HCT116 (cell line): ENCODE data around the gene PTDSS2. TPM values are rescaled to one million over a fixed set of nuclear protein-coding genes. Genes with fewer than 3 reads are reported as not detected.

Experiments used
- ATAC-seq: fragments of 200-7000 bp; cut with Tn5 transposase; 2 replicates; pipeline ENCODE4 v1.9.1; 2020; ENCODE audit warnings: mild to moderate bottlenecking, moderate library complexity
- BruUV-seq: library from RNA; stranded (reverse); fragments of 400-500 nt; replicated peaks from 2 replicates; lab custom pipeline; 2021; lab: Mats Ljungman, UMichigan
- CTCF ChIA-PET: fragments of 300-600 bp; sonication (Branson Sonifier 250); formaldehyde crosslinking; loops from one replicate; lab custom pipeline; 2021; ENCODE audit warnings: antibody characterized with exemption; lab: Charles Lee
- POLR2A ChIA-PET: fragments of 300-600, 350-600 bp; sonication (Branson Sonifier 250); formaldehyde crosslinking; loops from one replicate; lab custom pipeline; 2021; ENCODE audit warnings: antibody characterized with exemption; lab: Charles Lee
- RAD21 ChIA-PET, 2 experiments: fragments of 300-600 bp; sonication (Branson Sonifier 250); formaldehyde crosslinking; loops; one replicate each; lab custom pipeline; 2023; ENCODE audit warnings: low total read pairs in 2 of 2; ENCODE audit not compliant: uncharacterized antibody in 2 of 2, unreplicated experiment in 2 of 2, low non-redundant PET in 1 of 2; lab: Charles Lee
- DNase-seq: peaks from one replicate; pipeline ENCODE4 v3.0.0-alpha.2; 2010; ENCODE audit warnings: low read depth, low spot score
- H2AFZ ChIP-seq: fragments of 200-600 bp; shearing (Covaris generic), sonication (generic); 2 replicates; pipeline ENCODE4 v1.6.1; 2017; ENCODE audit warnings: low read depth, mixed run types, mixed read lengths, antibody characterized with exemption, low read length; ENCODE audit not compliant: poor library complexity, severe bottlenecking
- H3K27ac ChIP-seq: 2 replicates; pipeline ENCODE4 v1.5.1; 2012; ENCODE audit warnings: low read depth, low read length
- H3K27me3 ChIP-seq: fragments of 200-600 bp; sonication (generic); 2 replicates; pipeline ENCODE4 v1.6.1; 2016; ENCODE audit warnings: mixed run types, low read length, mixed read lengths; ENCODE audit not compliant: insufficient read depth
- H3K36me3 ChIP-seq, 2 experiments: fragments of 200-500 bp in 1 of 2; fragments of 200-600 bp in 1 of 2; sonication (Bioruptor generic) in 1 of 2; sonication (generic) in 1 of 2; 2 replicates each; pipeline versions ENCODE4 v1.5.1 to v1.6.1; 2014 to 2016; ENCODE audit warnings: low read length in 2 of 2, inconsistent platforms in 1 of 2, mixed read lengths in 1 of 2, mixed run types in 1 of 2; ENCODE audit not compliant: insufficient read depth in 2 of 2, control insufficient read depth in 1 of 2
- H3K4me1 ChIP-seq, 2 experiments: fragments of 200-600 bp in 1 of 2; sonication (generic) in 1 of 2; 2 replicates each; pipeline versions ENCODE4 v1.5.1 to v1.6.1; 2012 to 2017; ENCODE audit warnings: low read length in 2 of 2, inconsistent platforms in 1 of 2, mild to moderate bottlenecking in 1 of 2, mixed read lengths in 1 of 2, mixed run types in 1 of 2, moderate library complexity in 1 of 2; ENCODE audit not compliant: insufficient read depth in 2 of 2, control insufficient read depth in 1 of 2
- H3K4me2 ChIP-seq: fragments of 200-600 bp; sonication (generic); 2 replicates; pipeline ENCODE4 v1.6.1; 2017; ENCODE audit warnings: mixed run types, low read length, mixed read lengths
- H3K4me3 ChIP-seq, 2 experiments: fragments of 200-600 bp in 1 of 2; sonication (generic) in 1 of 2; replicated peaks in 1 of 2; 2 replicates each; pipeline ENCODE4 v1.5.1; 2011 to 2016; ENCODE audit warnings: low read length in 2 of 2, control low read depth in 1 of 2, low read depth in 1 of 2, mild to moderate bottlenecking in 1 of 2, mixed read lengths in 1 of 2, mixed run types in 1 of 2
- H3K79me2 ChIP-seq: fragments of 200-600 bp; sonication (generic); 2 replicates; pipeline ENCODE4 v1.6.1; 2017; ENCODE audit warnings: mild to moderate bottlenecking, mixed run types, low read length, moderate library complexity, mixed read lengths; ENCODE audit not compliant: insufficient read depth
- H3K9ac ChIP-seq: fragments of 200-600 bp; sonication (generic); 2 replicates; pipeline ENCODE4 v1.6.1; 2016; ENCODE audit warnings: low read length, mixed read lengths
- H3K9me2 ChIP-seq: fragments of 200-600 bp; sonication (generic), shearing (Covaris generic); 2 replicates; pipeline ENCODE4 v1.6.1; 2017; ENCODE audit warnings: mixed run types, mild to moderate bottlenecking, moderate library complexity; ENCODE audit not compliant: insufficient read depth
- H3K9me3 ChIP-seq, 2 experiments: fragments of 200-500 bp in 1 of 2; fragments of 200-600 bp in 1 of 2; sonication (Bioruptor generic) in 1 of 2; sonication (generic) in 1 of 2; 2 replicates each; pipeline ENCODE4 v1.6.1; 2014 to 2017; ENCODE audit warnings: low read length in 2 of 2, mixed read lengths in 2 of 2, inconsistent platforms in 1 of 2, low read depth in 1 of 2, mild to moderate bottlenecking in 1 of 2, mixed run types in 1 of 2, moderate library complexity in 1 of 2; ENCODE audit not compliant: control insufficient read depth in 1 of 2, insufficient read depth in 1 of 2
- H4K20me1 ChIP-seq: fragments of 200-600 bp; sonication (generic), shearing (Covaris generic); 2 replicates; pipeline ENCODE4 v1.6.1; 2017; ENCODE audit warnings: mixed run types, mild to moderate bottlenecking, moderate library complexity; ENCODE audit not compliant: insufficient read depth
- ATF3 ChIP-seq: IDR thresholded peaks from 2 replicates; pipeline ENCODE4 v1.6.1; 2012
- CBX3 ChIP-seq: IDR thresholded peaks from 2 replicates; pipeline ENCODE4 v1.6.1; 2012; ENCODE audit warnings: low read depth
- EGR1 ChIP-seq: IDR thresholded peaks from 2 replicates; pipeline ENCODE4 v1.6.1; 2012; ENCODE audit warnings: low read depth
- EZH2 ChIP-seq: fragments of 200-600 bp; sonication (generic); IDR thresholded peaks from 2 replicates; pipeline ENCODE4 v1.6.1; 2017; ENCODE audit warnings: antibody characterized with exemption, mixed run types
- EZH2phosphoT487 ChIP-seq: fragments of 200-600 bp; IDR thresholded peaks from 2 replicates; pipeline ENCODE4 v1.6.1; 2018; ENCODE audit warnings: antibody characterized with exemption, borderline replicate concordance
- FOSL1 ChIP-seq: IDR thresholded peaks from 2 replicates; pipeline ENCODE4 v1.6.1; 2012; ENCODE audit warnings: low read depth
- JUND ChIP-seq: IDR thresholded peaks from 2 replicates; pipeline ENCODE4 v1.6.1; 2012
- MAX ChIP-seq: IDR thresholded peaks from 2 replicates; pipeline ENCODE4 v1.6.1; 2012
- POLR2A ChIP-seq: IDR thresholded peaks from 2 replicates; pipeline ENCODE4 v1.7.0; 2011; ENCODE audit warnings: borderline replicate concordance; ENCODE audit not compliant: insufficient read depth, insufficient read length; ENCODE audit errors: extremely low read depth
- RAD21 ChIP-seq: IDR thresholded peaks from 2 replicates; pipeline ENCODE4 v1.6.1; 2012; ENCODE audit warnings: low read depth, mild to moderate bottlenecking
- SIN3A ChIP-seq: IDR thresholded peaks from 2 replicates; pipeline ENCODE4 v1.6.1; 2012; ENCODE audit warnings: low read depth
- SP1 ChIP-seq: IDR thresholded peaks from 2 replicates; pipeline ENCODE4 v1.6.1; 2012; ENCODE audit warnings: low read depth
- SRF ChIP-seq: IDR thresholded peaks from 2 replicates; pipeline ENCODE4 v1.6.1; 2012; ENCODE audit warnings: low read depth
- TCF7L2 ChIP-seq: IDR thresholded peaks from 2 replicates; pipeline ENCODE4 v1.7.0; 2011; ENCODE audit warnings: borderline replicate concordance, inconsistent platforms; ENCODE audit not compliant: insufficient read depth, insufficient read length; ENCODE audit errors: extremely low read depth
- YY1 ChIP-seq: IDR thresholded peaks from 2 replicates; pipeline ENCODE4 v1.6.1; 2011; ENCODE audit warnings: low read length, low read depth, moderate library complexity, mild to moderate bottlenecking; ENCODE audit not compliant: insufficient replicate concordance; ENCODE audit errors: extremely low read depth
- ZBTB33 ChIP-seq: IDR thresholded peaks from 2 replicates; pipeline ENCODE4 v1.6.1; 2011; ENCODE audit warnings: mild to moderate bottlenecking, low read length, moderate library complexity; ENCODE audit not compliant: insufficient replicate concordance; ENCODE audit errors: extremely low read depth
- ZFX ChIP-seq: fragments of 450-650 bp; IDR thresholded peaks from 2 replicates; pipeline ENCODE4 v1.6.1; 2017
- ZNF274 ChIP-seq: fragments of 200-500 bp; sonication (Bioruptor generic); IDR thresholded peaks from 2 replicates; pipeline ENCODE4 v1.6.1; 2014; ENCODE audit warnings: mild to moderate bottlenecking, low read depth, low read length, inconsistent platforms
- intact Hi-C: fragments of 100-400 bp; cut with micrococcal nuclease; formaldehyde crosslinking; loops from 2 replicates; pipeline ENCODE4 v1.10.0; 2022
- total RNA-seq: library from RNA; stranded (reverse); gene quantifications from one replicate; pipeline ENCODE4 v1.2.1, GENCODE V29; 2021; ENCODE audit not compliant: unreplicated experiment
- TF ChIP-seq, protein P1 (sequence below), 3 experiments: fragments of 200-600 bp in 1 of 3; sonication (generic) in 1 of 3; IDR thresholded peaks in 2 of 3; conservative IDR thresholded peaks in 1 of 3; 2 replicates each; pipeline ENCODE4 v1.5.1; 2012 to 2017; ENCODE audit warnings: low read depth in 2 of 3, low read length in 2 of 3, antibody characterized with exemption in 1 of 3, borderline replicate concordance in 1 of 3, control low read depth in 1 of 3, mild to moderate bottlenecking in 1 of 3, mixed read lengths in 1 of 3, mixed run types in 1 of 3, moderate library complexity in 1 of 3; ENCODE audit not compliant: insufficient read depth in 1 of 3

The PTDSS2 gene
- total RNA-seq, 1 experiment from 2014 or later, result 40.1 TPM

DNA sequence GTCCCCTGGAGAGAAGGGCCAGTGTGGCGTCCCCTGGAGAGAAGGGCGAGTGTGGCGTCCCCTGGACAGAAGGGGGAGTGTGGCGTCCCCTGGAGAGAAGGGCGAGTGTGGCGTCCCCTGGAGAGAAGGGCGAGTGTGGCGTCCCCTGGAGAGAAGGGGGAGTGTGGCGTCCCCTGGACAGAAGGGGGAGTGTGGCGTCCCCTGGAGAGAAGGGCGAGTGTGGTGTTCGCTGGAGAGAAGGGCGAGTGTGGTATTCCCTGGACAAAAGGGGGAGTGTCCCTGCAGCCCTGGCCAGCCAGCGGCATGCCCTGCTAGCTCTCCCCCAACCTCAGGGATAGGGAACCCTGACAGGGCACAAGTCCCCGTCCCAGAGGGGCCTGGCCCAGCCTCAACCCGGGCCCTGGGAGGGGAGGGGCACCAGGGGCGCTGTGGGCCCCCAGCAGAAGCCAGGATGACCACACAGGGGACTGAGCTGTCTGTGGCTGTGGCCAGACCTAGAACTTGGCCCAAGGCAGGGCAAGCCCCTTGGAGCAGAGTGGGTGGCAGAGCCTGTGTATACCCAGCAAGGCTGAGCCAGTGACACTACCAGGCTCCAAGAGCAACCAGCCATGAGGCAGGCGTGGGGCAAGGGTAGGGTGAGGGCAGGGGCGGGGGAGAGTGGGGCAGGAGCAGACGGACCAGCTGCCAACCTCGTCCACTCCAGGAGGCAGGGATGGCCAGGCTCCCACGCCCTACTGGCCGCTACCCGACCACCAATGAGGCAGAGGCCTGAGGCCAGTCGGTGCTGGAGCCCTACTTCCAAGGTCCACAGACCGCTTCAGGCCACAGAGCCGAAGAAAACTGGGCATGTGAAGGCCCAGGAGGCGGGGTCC lies 81.1 kb downstream of the PTDSS2 start:
- H4K20me1 ChIP-seq, result no peaks in the 10 kb centered on the region
- no TSS peak for BruUV-seq
- H3K9me3 ChIP-seq, result no peaks in the 10 kb centered on the region
- H3K9me2 ChIP-seq, result no peaks in the 10 kb centered on the region
- CTCF ChIA-PET, result no interaction called here
- H3K9ac ChIP-seq, result no peak overlapping the region
- H3K36me3 ChIP-seq, result peaks cover 0 to 26% of the 10 kb centered on the region in 2 experiments; a peak in 2 of 4 replicates
- ATAC-seq (no peak), DNase-seq (no peak)
- H2AFZ ChIP-seq, result no peak overlapping the region
- H3K4me2 ChIP-seq, result no peak overlapping the region
- TF ChIP-seq EGR1, result no peak
- no peak for TF ChIP-seq FOSL1
- no peak for TF ChIP-seq TCF7L2
- no peak for TF ChIP-seq SRF
- no peak for TF ChIP-seq POLR2A
- no peak for TF ChIP-seq CBX3
- TF ChIP-seq JUND, result no peak
- no peak for TF ChIP-seq ZBTB33
- no peak for TF ChIP-seq EZH2phosphoT487
- no peak for TF ChIP-seq SIN3A
- no peak for TF ChIP-seq SP1
- no peak for TF ChIP-seq ZFX
- no peak for TF ChIP-seq RAD21
- TF ChIP-seq, protein P1, sequence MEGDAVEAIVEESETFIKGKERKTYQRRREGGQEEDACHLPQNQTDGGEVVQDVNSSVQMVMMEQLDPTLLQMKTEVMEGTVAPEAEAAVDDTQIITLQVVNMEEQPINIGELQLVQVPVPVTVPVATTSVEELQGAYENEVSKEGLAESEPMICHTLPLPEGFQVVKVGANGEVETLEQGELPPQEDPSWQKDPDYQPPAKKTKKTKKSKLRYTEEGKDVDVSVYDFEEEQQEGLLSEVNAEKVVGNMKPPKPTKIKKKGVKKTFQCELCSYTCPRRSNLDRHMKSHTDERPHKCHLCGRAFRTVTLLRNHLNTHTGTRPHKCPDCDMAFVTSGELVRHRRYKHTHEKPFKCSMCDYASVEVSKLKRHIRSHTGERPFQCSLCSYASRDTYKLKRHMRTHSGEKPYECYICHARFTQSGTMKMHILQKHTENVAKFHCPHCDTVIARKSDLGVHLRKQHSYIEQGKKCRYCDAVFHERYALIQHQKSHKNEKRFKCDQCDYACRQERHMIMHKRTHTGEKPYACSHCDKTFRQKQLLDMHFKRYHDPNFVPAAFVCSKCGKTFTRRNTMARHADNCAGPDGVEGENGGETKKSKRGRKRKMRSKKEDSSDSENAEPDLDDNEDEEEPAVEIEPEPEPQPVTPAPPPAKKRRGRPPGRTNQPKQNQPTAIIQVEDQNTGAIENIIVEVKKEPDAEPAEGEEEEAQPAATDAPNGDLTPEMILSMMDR (IDR thresholded peaks at IDR 0.05 in 2 of 3, conservative IDR thresholded peaks at IDR 0.05 in 1 of 3; ENCODE audit: borderline replicate concordance in 1 of 3, insufficient read depth in 1 of 3, low read depth in 2 of 3, low read length in 2 of 3), result no peak
- no peak for TF ChIP-seq MAX
- TF ChIP-seq EZH2, result no peak
- no peak for TF ChIP-seq ZNF274
- TF ChIP-seq YY1, result no peak
- no peak for TF ChIP-seq ATF3
- H3K4me1 ChIP-seq, result peaks cover 6 to 10% of the 10 kb centered on the region in 2 experiments; a peak in 3 of 4 replicates
- no peak overlapping the region for H3K27ac ChIP-seq
- no peaks in the 10 kb centered on the region for H3K27me3 ChIP-seq
- RAD21 ChIA-PET, result no interaction called here
- peaks cover 26% of the 10 kb centered on the region for H3K79me2 ChIP-seq
- intact Hi-C loops, result no loop called here
- POLR2A ChIA-PET, result no interaction called here
- no peak overlapping the region for H3K4me3 ChIP-seq
